GM18520 (cell line): Measurements from ENCODE around the gene MYO5A.
A peak's percentile ranks its signal among the peaks of the same experiment; 100 is the strongest.
"Not testable (repeated sequence)": the region's sequence is repeated elsewhere in the genome, so short reads cannot be mapped to it uniquely, and the experiment has no call there.

Experiments used
- ATAC-seq: cut with Tn5 transposase; IDR thresholded peaks from one replicate; pipeline ENCODE4 v1.9.1; 2021; ENCODE audit not compliant: unreplicated experiment

The MYO5A gene

DNA sequence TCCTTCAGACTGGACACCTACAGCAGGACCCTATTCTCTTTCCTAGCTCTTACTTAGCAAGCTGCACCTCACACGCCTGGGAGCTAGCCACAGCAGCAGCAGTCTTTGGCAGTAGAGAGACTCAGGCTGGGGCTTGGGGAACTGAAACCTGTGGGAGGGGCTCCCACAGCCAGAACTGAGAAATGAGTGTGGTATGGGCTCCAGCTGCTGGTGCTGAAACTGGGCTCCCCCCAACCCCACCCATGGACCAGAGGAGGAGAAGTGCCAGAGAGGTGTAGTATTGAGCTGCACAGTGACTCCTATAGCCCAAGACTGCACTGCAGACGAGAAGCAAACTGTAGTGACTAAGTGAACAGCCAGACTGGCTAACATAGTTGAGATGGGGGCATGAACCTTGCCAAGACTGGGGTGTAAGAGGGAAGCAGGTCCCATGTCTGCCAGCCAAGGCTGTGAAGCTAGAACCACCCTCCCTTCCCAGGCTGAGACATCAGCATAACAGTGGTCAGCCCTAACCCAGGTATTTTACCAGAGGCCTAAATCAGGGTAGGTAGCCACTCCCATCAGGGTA lies 62.5 kb downstream of the MYO5A start:
- peak; percentile 82 for ATAC-seq

DNA sequence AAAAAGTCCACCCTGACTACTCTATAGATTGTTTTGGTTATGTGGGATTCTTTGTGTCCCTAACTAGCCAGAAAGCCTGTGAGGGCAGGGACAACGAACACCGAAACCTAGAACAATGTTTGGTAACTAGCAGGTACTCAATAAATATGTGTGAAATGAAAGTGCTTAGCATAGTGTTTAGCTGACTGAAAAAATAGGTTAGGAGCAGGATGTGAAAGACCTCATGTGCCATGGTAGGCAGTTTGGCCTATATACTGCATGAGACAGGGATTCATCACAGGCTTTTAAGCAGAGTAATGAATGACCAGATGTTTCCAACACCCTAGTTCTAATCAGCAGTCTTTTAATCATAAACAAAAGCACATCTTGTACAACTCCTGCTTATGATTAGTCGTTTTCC lies 64.2 kb downstream of the MYO5A start:
- peak; percentile 77 for ATAC-seq

DNA sequence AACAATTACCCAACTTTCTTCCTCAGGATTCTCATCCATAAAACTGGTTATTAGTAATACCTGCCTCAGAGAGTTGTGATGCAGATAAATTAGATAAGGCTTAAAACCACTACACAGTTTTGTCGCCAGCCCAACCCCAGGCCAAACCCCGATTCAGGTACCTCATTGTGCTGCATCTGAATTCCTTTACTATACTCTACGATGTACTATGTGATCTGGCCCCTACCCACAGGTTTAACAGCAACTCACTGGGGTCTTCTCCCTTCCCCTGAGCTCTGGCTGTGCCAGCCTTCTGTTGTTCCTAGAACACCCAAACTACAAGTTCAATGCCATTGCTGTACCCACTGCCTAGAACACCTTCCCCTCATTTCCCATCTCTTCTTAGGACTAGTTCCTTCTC lies 64.6 kb downstream of the MYO5A start:
- ATAC-seq: no peak

DNA sequence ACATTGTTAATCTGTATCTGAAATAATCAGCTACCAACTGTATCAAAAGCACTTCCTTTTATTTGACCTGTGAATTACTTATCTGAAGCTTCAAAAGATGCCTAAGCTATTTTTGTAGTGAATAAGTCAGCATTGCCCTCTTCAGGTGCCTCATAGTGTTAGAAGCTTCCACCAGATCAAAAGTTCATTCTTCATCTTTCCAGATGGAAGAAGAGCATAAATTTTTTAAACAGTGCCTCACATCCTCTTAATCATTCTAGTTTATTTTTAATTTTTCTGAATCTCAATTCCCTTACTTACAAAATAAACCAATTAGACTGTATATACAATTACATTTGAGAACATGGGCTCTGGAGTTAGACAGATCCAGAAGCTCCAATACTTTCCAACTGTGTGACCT lies 65.0 kb downstream of the MYO5A start:
- no peak for ATAC-seq

DNA sequence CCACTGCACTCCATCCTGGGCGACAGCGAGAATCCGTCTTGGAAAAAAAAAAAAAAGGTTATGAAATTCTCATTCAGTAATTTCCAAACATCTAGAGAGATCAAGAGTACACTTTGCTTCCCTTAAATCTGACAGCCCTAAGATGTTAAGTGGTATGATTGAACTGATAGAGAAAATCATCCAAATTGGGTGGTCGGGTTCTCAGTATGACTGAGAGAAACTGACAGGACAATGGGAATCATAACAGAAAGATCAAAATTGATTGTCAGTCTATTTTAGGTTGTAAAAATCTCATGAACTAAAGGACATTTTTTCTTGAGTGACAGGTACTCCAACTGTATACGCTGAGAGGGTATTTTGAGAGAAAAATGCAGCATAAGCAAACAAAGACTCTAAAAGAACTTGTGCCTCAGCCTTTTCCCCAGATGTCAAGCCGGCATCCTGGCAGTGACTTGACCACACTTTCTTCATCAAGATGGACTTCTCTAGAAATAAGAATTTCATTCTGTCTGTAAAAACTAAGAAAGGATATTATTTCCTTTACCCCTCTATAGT lies 65.8 kb downstream of the MYO5A start:
- ATAC-seq: no peak

DNA sequence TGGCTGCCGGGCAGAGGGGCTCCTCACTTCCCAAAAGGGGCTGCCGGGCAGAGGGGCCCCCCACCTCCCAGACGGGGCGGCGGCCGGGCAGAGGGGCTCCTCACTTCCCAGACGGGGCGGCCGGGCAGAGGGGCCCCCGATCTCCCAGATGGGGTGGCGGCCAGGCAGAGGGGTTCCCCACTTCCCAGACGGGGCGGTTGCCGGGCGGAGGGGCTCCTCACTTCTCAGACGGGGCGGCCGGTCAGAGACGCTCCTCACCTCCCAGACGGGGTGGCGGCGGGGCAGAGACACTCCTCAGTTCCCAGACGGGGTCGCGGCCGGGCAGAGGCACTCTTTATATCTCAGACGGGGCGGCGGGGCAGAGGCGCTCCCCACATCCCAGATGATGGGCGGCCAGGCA lies 69.0 kb downstream of the MYO5A start:
- ATAC-seq: not testable (repeated sequence)

DNA sequence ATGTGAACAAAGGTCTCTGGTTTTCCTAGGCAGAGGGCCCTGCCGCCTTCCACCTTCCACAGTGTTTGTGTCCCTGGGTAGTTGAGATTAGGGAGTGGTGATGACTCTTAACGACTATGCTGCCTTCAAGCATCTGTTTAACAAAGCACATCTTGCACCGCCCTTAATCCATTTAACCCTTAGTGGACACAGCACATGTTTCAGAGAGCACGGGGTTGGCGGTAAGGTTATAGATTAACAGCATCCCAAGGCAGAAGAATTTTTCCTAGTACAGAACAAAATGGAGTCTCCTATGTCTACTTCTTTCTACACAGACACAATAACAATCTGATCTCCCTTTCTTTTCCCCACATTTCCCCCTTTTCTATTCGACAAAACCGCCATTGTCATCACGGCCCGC lies 69.4 kb downstream of the MYO5A start:
- not testable (repeated sequence) for ATAC-seq

DNA sequence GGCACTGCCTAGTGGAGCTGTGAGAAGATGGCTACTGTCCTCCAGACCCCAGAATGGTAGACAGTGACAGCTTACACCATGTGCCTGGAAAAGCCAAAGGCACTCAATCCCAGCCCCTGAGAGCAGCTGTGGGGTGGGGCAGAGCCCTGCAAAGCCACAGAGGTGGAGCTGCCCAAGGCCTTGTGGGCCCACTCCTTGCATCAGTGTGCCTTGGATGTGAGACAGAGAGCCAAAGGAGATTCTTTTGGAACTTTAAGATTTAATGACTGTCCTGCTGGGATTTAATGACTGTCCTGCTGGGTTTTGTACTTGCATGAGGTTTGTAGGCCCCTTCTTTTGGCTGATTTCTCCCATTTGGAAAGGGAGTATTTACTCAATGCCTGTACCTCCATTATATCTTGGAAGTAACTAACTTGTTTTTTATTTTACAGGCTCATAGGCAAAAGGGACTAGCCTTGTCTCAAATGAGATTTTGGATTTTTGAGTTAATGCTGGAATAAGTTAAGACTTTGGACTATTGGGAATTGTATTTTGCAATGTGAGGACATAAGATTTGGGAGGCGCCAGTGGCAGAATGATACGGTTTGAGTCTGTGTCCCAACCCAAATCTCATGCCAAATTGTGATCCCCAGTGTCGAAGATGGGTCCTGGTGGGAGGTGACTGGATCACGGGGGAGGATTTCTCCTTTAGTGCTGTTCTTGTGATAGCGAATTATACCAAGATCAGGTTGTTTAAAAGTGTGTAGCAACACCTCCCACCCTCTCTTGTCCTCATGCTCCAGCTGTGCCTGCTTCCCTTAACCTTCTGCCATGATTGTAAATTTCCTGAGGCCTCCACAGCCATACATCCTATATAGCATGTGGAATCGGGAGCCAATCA lies 80.4 kb downstream of the MYO5A start:
- no peak for ATAC-seq

DNA sequence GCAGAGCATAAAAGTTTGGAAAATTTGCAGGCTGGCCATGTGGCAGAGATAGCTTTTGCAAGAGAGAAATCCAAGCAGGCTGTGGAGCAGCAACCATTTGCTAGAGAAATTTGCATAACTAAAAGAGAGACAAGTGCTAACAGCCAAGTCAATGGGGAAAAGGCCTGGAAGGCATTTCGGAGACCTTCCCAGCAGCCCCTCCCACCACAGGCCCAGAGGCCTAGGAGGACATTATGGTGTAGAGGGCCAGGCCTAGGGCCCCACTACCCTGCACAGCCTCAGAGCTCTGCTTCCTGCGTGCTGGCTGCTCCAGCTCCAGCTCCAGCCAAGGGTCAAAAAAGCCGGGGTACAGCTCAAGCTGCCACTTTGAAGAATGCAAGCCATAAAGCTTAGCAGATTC lies 82.7 kb downstream of the MYO5A start:
- ATAC-seq: no peak

DNA sequence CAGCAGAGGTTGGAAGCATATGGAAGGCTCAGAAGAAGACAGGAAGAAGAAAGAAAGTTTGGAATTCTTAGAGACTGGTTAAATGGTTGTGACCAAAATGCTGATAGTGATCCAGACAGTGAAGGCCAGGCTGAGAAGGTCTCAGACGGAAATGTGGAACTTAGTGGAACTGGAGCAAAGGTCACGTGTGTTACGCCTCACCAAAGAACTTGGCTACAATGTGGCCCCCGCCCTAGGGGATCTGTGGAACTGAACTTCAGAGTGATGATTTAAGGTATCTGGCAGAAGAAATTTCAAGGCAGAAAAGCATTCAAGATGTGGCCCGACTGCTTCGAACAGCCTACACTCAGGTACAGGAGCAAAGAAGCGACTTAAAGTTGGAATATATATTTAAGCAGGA lies 83.1 kb downstream of the MYO5A start:
- ATAC-seq: no peak

DNA sequence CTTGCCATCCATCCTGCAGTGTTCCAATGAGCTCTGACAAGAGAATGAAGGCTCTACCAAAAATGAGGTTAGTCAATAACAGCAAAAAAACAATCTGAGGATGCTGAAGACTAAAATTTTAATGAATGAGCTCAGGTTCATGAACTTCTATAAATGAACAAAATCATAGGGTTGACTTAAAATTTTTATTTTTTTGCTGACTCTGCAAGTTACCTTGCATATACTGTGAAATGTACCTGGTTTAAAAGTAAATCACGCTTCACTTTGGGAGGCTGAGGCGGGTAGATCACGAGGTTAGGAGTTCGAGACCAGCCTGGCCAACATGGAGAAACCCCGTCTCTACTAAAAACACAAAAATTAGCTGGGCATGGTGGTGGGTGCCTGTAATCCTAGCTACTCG lies 85.5 kb downstream of the MYO5A start:
- ATAC-seq: not testable (repeated sequence)

DNA sequence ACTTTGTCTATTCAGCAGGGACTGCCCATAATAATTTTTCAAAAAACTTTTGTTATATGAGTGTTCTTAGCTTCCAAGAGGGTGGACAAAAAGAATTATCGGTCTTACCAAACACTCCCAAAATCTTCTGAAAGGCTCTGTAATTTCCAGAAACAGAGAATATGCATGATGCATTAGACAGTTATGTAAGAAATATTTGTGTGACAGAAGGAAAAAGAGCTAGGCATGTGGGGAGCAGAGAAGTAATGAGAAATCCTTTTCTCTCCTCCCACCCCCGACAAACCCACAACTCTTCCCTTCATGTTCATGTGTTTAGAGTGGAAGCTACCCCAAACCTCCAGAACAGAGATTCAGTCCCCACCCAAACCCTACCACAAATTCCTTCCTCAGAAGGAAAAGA lies 86.8 kb downstream of the MYO5A start:
- ATAC-seq: no peak

DNA sequence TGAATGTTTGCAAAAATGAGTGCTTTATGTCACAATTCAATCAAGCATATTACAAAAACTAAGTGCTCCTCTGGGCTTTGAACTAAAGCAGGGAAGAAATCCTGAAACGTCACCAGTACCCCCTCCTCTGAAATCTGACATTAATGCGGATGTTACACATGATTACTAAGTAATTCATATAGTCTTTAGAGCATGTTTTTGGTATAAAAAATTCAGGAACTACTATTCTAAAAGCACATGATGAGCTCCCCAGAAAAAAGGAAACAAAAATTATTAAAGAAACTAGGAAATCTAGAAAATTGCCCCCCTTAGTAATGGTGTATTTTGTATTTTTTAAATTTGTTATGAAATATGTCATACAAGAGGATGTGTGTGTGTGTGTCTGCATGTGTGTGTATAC lies 87.7 kb downstream of the MYO5A start:
- no peak for ATAC-seq

DNA sequence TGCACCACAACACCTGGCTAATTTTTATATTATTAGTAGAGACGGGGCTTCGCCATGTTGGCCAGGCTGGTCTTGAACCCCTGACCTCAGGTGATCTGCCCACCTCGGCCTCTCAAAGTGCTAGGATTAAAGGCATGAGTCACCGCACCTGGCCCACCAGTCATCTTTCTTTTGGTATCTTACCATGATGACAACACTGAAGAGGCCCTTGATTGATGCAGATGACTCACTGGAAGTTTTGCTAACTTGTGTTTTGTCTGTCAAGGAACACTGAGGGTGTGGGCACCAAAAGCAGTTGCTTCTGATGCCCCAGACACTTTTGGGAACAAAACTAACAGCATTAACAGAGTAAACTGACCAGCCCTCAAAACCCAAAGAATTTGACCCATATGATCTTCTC lies 88.3 kb downstream of the MYO5A start:
- no peak for ATAC-seq

DNA sequence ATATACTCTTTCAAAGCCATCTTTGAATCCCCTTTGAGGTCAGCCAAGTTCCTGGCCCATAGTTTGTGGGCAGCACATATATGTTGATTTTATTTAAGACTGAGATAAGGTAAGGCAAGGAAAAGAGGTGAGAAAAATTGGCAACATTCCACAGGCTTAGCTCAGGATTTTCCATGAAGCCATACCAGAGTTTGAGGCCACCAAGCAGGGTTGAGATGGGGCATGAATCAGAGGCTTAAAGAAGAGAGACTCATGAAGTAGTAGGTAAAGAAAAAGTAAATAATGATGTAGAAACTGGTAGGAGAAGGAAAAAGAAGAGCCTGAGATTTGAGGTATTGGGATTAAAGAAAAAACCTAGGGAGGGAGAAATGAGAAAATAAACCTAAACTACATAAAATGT lies 89.2 kb downstream of the MYO5A start:
- no peak for ATAC-seq

DNA sequence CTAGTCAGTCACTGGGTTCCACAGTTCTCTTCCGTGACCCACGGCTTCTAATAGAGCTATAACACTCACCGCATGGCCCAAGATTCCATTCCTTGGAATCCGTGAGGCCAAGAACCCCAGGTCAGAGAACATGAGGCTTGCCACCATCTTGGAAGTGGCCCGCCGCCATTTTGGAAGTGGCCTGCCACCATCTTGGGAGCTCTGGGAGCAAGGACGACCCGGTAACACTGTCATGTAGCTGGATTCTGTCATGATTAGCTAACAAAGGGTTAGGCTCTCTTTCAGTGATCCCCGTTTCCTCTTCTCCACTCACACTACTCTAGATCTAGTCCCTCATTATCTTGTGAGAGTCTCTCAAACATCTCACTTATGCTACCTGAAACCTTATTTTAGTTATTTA lies 89.6 kb downstream of the MYO5A start:
- ATAC-seq: not testable (repeated sequence)

DNA sequence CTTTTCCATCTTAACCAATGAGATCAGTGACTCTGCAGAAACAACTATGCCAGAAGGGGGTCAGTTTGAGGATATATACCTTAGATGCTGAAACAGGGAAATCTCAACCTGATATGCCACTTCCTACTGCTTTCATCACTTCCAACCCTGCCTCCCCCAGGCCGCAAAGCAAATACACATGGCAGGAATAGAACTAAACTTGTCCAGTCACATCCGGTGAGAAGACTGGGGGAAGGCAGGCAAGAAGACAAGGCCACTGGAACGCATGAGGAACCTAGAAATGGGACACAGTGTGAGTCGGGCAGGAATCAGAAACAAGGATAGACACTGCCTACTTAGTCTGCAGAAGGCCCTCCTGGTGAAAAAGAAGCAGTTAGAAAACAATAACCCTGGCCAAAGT lies 90.6 kb downstream of the MYO5A start:
- no peak for ATAC-seq

DNA sequence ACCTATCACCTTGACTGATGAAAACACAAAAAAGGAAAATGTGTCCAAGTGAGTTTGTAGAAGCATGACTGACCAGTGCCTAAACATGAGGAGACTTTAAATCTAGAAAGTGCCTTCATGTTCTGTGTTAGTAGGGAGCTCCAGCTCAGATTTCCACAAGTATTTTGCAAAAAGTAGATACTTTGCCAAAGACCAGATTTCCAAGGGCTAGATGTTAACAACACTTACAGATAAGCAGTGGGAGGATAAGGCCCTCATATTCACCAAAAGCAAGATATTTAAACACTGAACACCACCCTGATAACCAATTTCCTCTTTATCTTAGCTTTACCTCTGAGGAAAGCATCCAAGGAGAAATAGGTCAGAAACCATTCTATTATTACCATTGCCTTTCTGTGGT lies 91.0 kb downstream of the MYO5A start:
- ATAC-seq: no peak

DNA sequence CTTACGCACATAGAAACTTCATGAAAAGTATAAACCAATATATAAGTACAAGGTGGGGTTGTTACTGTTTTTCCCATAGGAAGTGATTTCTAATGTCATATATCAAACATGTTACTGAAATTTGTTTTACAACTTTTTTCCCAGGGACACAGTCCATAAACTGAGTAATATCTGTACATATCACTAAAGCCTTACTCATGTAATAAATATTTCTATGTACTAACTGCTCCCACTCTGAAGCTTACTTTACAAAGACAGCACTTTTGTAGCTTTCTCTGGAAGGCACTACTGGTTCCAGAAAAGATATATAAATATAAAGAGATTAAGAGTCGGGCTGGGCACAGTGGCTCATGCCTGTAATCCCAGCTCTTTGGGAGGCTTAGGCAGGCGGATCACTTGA lies 91.7 kb downstream of the MYO5A start:
- ATAC-seq: no peak

DNA sequence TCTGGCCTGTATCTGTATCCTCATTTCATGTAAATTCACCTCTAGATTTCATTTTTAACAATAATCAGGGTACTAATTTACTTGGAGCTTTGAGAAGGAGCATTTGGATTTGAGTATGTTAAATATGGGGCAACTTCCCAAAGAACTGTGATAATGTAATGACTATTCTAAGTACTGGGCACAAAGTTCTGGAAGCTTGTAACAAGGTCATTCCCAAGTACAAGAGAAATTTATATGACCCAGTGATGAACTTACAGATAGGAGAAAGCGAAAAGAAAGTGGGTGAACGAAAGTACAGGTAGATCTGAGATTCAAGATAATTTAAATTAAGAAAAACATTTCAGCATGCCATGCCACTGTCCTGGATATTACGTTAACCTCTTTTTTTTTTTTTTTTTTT lies 93.8 kb downstream of the MYO5A start:
- no peak for ATAC-seq

DNA sequence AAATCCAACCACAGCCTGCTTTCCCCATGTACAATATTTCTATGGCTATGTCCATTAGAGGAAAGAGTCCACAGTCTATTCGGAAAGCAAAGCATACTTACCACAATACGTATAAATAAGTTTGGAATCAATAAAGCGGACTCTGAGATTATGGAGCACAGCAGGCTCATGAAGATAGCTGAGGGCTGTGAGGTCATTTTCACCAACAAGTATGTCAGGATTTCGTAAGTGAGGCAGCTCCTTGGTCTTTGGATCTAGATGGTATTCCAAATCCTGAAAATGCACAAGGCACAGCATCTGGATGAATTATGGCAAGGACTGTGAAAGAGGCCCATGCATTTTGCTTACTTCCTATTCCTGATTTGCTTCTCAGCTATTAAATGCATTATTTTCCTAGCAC lies 100.4 kb downstream of the MYO5A start:
- ATAC-seq: no peak

DNA sequence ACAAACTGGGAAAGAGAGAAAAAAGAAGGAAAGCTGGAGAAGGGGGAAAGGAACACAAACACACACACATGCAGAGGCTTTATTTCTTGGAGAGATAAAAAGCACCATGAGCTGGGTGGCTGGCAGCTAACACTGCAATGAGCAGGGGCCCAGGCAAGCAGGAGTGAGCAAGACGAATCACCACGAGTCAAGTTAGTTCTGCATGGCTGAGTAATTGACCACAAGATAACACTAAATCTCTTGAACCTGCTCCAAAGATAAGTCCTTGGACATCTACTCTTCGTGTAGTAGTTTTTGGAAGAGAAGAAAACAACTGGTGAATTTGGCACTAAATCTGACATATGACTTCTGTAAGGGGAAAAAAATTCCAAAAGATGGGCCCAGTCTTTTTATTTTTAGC lies 100.9 kb downstream of the MYO5A start:
- ATAC-seq: no peak
